HG03135 (cell line): Measurements from ENCODE around the gene BBS1.

ENCODE experiments used
- ATAC-seq: cut with Tn5 transposase; IDR thresholded peaks from one replicate; pipeline ENCODE4 v1.9.1; 2021; ENCODE audit warnings: mild to moderate bottlenecking, moderate library complexity; ENCODE audit not compliant: unreplicated experiment

BBS1 gene

DNA sequence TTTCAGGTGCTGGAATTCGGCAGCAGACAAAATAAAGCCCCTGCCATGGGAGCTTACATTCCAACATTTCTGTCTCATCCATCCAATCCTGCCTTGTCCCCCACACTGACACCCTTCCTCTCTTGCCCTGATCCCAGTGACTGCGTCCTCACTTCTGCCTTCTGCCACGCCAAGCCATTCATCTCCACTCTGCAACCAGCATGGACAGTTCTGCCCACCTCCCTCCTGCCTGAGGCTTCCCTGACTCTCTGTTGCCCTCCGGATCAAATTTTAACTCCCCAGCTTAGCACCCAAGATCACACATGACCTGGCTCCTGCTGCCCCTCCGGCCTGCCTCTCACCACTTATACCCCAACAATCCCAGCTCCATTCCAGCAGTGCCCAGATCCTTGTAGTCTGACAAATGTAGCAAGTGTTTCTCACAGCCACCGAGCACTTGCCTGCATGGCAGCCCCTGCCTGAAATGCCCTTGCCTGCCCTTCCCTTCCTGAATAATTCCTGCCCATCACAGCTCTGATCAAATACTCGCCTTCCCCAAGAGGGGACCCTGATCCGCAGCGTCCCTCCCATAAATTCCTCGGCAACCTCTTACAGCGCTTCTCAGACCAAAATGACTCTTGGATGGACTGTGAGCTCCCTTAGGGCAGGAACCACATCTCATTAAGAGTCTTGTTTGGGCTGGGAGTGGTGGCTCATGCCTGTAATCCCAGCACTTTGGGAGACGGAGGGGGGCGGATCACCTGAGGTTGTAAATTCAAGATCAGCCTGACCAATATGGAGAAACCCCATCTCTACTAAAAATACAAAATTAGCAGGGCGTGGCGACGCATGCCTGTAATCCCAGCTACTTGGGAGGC is 38.6 kb downstream of the BBS1 start:
- ATAC-seq, result no peak

DNA sequence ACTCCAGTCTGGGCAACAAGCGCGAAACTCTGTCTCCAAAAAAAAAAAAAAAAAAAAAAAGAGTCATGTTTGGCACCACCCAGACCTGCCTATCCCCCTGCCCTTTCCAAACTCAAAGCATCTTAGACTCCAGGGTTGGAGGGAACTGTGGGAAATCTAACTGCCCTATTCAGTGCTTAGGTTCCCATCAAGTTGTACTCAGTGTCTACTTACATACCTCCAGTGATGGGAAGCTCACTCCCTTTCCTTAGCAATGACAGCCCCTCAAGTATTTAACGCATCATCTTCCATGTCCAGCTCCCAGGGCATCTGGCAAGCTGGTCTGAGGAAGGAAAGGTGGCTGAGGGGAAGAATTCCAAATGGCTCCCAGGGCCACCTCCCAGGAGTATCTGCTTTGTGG is 39.3 kb downstream of the BBS1 start:
- ATAC-seq, result no peak

DNA sequence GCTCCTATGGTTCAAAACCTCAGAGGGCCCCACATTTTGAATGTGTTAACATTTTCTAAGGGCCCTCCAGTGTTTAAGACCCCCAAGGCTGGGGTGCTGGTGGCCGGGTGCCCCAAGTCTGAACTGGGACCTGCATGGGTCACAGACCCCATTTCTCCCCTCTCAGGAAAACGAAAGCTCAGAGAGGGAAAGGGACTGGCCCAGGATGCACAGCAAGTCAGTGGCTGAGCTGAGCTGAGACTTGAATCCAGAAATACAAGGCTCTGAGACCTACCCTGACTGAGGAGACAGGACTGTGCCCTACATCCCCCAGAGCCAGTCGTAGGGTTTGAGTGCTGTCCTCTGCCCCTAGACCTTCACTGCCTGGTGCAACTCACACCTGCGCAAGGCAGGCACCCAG is 40.5 kb downstream of the BBS1 start:
- ATAC-seq, result no peak

DNA sequence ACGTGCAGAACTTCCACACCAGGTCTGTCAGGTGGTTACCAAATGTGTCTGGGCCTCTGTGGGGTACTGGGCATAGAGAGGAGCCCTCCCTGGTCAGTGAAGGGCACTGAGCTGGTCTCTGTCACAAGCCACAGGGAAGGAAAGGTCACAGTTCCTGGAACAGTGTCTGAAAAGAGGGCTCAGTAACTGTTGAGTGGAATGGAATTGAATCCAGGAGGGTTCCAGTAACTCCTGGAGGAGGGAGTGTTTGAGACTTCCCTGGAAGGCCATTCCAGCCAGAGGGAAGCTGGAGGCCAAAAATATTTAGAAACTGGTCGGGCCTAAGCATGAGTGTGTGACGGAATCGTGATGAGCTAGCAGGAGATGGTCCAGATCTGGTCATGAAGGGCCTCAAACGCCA is 44.2 kb downstream of the BBS1 start:
- no peak for ATAC-seq

DNA sequence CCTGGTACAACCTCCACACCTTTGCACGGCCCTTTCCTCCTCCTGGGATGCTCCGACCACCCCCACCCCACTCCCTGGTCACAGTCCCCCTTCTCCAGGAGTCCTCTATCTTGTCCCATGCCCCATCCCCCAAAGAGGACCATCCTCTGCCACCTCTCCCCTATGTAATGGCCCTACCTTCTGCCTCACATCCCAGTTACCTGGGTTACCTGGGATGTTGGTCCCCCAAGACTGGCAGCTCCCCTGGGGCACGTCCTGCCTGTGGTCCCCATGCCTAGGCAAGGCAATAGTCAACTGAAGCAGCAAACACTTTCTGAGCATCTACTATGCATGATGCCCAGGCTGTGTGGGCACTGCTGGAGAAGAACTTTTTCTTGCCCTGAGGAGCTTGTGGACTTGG is 45.0 kb downstream of the BBS1 start:
- no peak for ATAC-seq

DNA sequence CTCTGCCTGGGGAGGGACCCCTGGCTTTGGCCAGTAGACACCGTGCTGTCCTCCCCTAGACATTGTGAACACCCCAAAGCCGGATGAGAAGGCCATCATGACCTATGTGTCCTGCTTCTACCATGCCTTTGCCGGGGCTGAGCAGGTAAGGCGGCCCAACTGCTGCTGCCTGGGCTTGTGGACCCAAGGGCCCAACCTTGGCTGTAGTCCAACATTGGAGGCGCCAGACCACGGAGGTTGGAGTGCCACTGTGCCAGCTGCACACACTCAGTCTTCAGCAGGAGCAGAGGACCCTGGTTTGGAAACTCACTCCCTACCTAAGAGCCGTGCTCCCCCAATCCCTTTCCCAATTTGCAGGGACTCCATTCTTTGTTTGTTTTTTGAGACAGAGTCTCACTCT is 45.7 kb downstream of the BBS1 start:
- no peak for ATAC-seq

DNA sequence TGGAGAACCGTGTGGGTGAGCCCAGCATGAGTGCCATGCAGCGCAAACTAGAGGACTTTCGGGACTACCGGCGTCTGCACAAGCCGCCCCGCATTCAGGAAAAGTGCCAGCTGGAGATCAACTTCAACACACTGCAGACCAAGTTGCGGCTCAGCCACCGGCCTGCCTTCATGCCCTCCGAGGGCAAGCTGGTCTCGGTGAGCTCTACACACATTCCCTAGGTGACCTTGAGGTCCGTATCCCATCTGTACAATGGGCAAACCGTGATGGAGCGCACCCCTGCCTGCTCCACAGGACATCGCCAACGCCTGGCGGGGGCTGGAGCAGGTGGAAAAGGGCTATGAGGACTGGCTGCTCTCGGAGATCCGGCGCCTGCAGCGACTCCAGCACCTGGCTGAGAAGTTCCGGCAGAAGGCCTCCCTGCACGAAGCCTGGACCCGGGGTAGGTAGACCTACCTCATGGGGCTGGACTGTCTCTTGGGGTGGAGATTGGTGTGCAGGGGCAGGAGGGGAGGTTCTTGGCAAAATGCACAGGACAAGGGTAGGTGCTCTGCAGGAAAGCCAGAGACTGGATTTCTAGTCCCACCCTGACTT is 47.4 kb downstream of the BBS1 start:
- no peak for ATAC-seq

DNA sequence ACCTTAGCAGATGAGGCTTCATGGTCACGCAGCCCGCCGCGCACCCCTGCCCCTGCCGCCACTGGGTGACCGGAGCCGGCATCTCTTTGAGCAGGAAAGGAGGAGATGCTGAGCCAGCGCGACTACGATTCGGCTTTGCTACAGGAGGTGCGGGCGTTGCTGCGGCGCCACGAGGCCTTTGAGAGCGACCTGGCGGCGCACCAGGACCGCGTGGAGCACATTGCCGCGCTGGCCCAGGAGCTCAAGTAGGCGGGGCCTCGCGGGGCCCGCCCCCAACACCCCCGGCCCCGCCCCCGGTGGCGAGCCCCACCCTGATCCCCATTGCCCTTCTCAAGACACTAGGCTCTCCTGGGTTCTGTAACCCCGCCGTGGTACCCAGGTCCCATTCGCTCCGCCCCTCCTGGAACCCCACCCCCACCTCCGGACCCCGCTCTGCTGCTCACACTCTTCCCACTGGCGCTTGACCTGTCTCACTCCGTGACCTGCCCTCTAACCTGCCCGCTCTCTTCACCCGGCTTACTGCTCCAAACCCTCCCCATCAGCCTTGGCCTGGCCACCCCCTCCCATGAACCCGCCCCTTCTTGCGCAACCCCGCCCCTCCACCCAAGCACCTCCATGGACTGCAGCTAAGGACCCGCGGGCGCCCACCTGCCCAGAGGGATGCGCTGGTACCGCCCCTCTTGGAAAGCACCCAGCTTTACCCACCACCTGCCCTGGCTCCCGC is 48.9 kb downstream of the BBS1 start:
- no peak for ATAC-seq

DNA sequence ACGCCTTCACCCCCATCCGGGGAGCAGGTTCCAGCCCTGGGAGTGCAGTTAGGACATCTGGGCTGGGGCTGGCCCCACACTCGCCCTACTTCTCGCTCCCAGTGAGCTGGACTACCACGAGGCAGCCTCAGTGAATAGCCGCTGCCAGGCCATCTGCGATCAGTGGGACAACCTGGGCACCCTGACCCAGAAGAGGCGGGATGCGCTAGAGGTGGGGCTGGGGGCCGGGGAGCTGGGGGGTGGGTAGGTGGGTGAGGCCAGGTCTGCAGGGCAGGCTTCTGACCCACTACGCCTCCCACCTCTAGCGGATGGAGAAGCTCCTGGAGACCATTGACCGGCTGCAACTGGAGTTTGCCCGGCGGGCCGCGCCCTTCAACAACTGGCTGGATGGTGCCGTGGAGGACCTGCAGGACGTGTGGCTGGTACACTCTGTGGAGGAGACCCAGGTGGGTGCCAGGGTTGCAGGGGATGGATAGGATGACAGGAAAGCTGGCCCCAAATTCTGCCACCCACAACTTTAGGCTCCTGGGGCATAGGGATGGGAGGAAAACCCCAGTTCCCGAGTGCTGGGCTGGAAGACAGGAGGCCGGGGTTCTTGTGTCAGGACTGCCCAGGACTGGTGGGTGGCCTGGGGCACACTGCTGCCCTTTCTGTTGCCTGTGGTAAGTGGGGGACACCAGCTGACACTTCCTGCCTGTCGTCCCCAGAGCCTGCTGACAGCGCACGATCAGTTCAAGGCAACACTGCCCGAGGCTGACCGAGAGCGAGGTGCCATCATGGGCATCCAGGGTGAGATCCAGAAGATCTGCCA is 49.6 kb downstream of the BBS1 start:
- ATAC-seq, result no peak

DNA sequence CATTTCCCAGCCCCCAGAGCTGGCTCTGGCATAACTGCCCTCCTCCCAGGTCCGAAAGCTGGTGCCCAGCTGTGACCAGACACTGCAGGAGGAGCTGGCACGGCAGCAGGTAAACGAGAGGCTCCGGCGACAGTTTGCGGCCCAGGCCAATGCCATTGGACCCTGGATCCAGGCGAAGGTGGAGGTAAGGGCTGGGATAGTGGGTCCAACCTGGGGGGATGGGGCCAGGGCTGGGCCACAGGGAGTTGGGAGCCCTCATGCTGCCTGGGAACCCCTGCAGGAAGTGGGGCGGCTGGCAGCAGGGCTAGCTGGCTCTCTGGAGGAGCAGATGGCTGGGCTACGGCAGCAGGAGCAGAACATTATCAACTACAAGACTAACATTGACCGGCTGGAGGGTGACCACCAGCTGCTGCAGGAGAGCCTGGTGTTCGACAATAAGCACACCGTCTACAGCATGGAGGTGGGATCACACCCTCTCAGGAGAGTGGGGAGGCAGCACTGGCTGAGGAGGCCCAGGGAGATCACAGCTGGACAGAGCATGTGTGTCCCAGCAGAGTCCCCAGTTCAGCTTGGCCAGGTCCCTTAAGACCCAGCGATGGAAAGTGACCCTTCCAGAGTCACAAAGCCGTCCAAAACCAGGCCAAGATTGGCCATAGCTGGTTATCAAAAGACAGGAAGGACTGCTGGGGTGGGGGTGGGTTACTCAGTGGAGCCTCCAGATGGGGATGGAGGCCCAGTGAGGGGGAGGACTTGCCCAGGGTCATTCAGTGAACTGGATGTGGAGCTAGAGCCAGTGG is 50.9 kb downstream of the BBS1 start:
- no peak for ATAC-seq

DNA sequence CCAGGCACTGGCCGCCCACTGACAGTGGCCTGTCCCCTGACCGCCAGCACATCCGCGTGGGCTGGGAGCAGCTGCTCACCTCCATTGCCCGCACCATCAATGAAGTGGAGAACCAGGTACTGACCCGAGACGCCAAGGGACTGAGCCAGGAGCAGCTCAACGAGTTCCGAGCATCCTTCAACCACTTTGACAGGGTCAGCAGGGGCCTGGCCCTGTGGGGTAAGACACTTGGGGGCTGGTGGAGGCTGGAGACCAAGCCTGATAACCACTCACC is 51.5 kb downstream of the BBS1 start:
- ATAC-seq, result no peak

DNA sequence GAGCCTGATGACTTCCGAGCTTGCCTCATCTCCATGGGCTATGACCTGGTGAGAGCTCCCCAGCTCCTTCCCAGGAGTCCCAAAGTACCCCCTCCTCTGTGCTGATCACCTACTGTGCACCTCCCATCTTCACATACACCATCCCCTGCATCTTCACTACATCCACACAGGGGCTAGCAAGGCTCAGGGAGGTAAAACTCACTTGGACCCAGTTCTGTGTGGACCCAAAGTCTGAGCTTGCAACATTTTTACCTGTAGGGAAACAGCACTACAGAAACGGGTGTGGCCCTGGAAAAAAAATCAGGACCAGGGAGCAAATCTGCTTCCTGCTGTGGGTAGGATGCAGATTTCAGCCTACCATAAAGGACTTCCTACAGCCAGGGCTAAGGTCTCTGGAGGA is 51.8 kb downstream of the BBS1 start:
- ATAC-seq, result no peak

DNA sequence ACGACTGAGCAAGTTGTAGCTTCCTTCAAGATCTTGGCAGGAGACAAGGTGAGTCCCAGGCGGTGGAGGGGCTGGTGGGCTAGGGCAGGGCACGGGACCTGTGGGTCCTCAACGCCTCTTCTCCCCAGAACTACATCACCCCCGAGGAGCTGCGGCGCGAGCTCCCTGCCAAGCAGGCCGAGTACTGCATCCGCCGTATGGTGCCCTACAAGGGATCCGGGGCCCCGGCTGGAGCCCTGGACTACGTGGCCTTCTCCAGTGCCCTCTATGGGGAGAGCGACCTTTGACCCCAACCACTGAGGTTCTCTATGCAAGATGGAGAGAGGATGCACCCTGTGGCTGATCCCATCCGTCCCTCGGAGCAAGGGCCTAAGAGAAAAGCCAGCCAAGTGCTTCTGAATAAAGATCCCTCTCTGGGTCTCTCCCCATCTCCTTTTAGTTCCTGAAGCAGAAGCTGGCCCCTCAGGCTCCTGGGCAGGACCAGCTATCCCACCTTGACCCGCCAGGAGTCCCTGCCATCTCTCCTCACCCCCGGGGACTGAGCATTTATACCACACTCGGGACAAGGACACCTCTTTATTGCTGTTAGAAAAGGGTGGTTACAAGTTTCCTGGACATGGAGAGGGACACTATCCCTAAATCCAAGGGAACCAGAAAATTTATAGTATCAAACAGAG is 52.6 kb downstream of the BBS1 start:
- no peak for ATAC-seq

DNA sequence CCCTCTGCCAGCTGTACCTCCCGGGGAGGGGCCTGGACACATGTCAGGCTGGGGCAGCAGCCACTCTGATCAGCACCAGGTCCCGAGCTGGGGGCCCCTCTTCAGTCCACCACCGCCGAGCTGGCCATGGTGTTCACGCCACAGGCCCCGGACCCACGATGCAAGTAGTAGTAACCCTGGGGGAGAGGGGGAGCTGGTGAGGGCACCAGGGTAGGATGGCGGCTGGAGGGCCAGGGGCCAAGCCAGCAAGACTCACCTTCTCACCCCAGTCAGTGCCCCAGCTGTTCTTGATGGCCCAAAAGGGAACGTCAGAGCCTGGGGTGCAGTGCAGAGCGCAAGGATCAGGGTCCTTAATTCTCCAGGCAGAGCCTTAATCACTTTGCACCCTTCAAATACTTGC is 53.4 kb downstream of the BBS1 start:
- ATAC-seq, result no peak

DNA sequence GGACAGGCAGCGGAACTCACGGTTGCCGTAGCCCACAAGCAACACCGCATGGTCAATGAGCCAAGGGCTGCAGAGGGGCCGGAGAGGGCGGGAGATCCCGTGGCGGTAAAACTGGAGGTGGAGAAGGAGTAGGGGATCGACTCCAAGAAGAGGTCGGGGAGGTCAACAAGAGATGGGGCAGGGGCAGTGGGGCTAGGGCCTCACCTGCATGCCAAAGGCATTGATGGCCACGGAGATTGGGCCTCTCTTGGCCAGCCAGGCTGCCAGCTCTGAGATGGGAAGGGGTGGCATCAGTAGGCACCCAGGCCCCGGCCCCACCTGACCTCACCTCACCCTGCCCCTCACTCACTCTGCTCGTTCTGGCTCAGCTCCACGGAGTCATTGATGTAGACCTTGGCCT is 54.1 kb downstream of the BBS1 start:
- no peak for ATAC-seq

DNA sequence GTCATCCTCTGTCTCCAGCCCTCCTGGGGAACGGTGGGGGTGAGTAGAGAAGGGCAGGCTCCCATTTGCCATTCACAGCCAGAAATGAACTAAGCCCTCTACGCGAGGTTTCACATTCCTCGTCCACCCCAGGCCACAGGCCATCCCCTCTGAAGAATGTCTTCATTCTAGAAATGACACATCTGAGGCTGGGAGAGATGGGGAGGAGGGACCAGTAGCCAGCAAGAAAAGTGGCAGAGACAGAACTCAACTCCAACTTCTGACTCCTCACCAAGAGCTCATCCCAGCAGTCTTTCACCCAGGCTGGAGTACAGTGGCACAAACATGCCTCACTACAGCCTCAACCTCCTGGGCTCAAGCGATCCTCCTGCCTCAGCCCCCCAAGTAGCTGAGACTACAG is 54.5 kb downstream of the BBS1 start:
- ATAC-seq, result no peak

DNA sequence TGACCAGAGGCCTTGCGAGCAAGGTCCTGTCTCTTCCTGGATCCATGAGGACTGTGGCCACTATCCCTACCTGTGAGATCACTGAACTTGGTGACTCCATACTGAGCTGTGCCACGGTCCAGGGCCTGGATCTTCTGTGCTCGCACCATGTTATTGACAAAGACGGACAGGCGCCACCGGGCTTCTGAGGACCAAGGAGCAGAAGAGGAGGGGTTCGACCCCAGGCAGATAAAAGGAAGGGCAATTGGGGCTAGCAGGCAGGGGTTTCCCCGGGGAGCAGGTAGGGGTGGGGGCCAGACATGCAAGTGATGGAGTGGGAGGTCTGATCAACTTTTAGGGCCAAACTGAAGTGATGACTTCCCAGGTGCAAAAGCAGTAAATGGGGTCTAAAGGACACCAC is 55.8 kb downstream of the BBS1 start:
- no peak for ATAC-seq

DNA sequence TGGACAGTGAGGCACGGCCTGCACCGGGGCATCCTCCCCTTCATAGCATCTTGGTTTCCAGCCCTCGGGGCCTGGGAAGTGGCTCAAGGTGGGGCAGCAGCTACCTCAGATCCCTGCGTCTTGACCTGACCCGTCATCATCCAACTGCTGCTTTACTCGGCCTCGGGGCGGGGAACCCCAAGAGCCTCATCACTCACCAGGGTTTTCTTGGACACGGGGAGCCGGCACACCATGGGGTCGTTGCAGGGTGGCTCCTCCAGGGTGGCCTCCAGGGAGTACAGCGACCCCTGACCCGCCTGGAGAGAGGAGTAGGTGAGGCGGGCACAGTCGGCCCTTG is 57.3 kb downstream of the BBS1 start:
- no peak for ATAC-seq

DNA sequence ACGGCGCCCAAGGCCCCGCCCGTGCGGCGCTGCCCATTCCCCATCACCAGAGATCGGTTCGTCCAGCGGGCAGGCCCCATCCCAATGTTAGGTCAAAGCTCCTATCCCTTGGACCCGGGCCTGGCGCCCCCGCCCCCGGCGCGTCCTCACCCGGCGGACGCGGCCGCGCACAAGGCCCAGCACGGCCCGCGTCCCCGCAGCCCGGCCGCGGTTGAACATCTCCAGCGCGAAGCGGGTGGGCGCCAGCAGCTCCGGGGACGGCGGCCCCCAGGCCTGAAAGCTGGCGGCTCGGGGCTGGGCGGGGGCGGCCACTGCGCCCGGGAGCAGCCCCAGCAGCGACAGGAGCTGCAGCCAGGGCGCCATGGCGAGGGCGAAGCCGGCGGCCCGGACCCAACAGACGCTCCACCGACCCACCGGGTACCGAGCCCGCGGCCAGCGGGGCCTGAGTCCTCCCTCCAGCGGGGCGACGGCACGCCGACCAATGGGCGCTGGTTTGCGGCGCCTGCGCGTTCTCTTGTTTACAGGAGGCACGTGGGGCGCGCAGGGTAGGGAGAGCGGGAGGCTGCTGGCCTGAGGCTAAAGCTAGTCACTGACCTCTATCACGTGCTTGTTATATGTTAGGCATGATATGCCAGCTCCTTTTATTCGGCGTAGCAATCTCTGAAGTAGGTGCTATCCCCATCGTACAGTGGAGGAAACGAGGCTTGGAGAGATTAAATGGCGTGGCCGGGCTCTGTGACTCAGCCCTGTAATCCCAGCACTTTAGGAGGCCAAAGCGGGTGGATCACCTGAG is 57.9 kb downstream of the BBS1 start, which contains the start of gene CTSF:
TSS of gene CTSF (minus strand) at position 483 of the 793 bp plus-strand sequence. CDS start at position 363, 120 bp downstream.
- ATAC-seq, result no peak
